HCT116 (cell line): ENCODE results near the gene FGD3. TPM values are rescaled to one million over a fixed set of nuclear protein-coding genes. Genes with fewer than 3 reads are reported as not detected.

Source experiments
- ATAC-seq: fragments of 200-7000 bp; cut with Tn5 transposase; 2 replicates; pipeline ENCODE4 v1.9.1; 2020; ENCODE audit warnings: mild to moderate bottlenecking, moderate library complexity
- BruUV-seq: library from RNA; stranded (reverse); fragments of 400-500 nt; replicated peaks from 2 replicates; lab custom pipeline; 2021; lab: Mats Ljungman, UMichigan
- CTCF ChIA-PET: fragments of 300-600 bp; sonication (Branson Sonifier 250); formaldehyde crosslinking; loops from one replicate; lab custom pipeline; 2021; ENCODE audit warnings: antibody characterized with exemption; lab: Charles Lee
- POLR2A ChIA-PET: fragments of 300-600, 350-600 bp; sonication (Branson Sonifier 250); formaldehyde crosslinking; loops from one replicate; lab custom pipeline; 2021; ENCODE audit warnings: antibody characterized with exemption; lab: Charles Lee
- RAD21 ChIA-PET, 2 experiments: fragments of 300-600 bp; sonication (Branson Sonifier 250); formaldehyde crosslinking; loops; one replicate each; lab custom pipeline; 2023; ENCODE audit warnings: low total read pairs in 2 of 2; ENCODE audit not compliant: uncharacterized antibody in 2 of 2, unreplicated experiment in 2 of 2, low non-redundant PET in 1 of 2; lab: Charles Lee
- DNase-seq: peaks from one replicate; pipeline ENCODE4 v3.0.0-alpha.2; 2010; ENCODE audit warnings: low read depth, low spot score
- H2AFZ ChIP-seq: fragments of 200-600 bp; shearing (Covaris generic), sonication (generic); 2 replicates; pipeline ENCODE4 v1.6.1; 2017; ENCODE audit warnings: low read depth, mixed run types, mixed read lengths, antibody characterized with exemption, low read length; ENCODE audit not compliant: poor library complexity, severe bottlenecking
- H3K27ac ChIP-seq: 2 replicates; pipeline ENCODE4 v1.5.1; 2012; ENCODE audit warnings: low read depth, low read length
- H3K27me3 ChIP-seq: fragments of 200-600 bp; sonication (generic); 2 replicates; pipeline ENCODE4 v1.6.1; 2016; ENCODE audit warnings: mixed run types, low read length, mixed read lengths; ENCODE audit not compliant: insufficient read depth
- H3K36me3 ChIP-seq, 2 experiments: fragments of 200-500 bp in 1 of 2; fragments of 200-600 bp in 1 of 2; sonication (Bioruptor generic) in 1 of 2; sonication (generic) in 1 of 2; 2 replicates each; pipeline versions ENCODE4 v1.5.1 to v1.6.1; 2014 to 2016; ENCODE audit warnings: low read length in 2 of 2, inconsistent platforms in 1 of 2, mixed read lengths in 1 of 2, mixed run types in 1 of 2; ENCODE audit not compliant: insufficient read depth in 2 of 2, control insufficient read depth in 1 of 2
- H3K4me1 ChIP-seq, 2 experiments: fragments of 200-600 bp in 1 of 2; sonication (generic) in 1 of 2; 2 replicates each; pipeline versions ENCODE4 v1.5.1 to v1.6.1; 2012 to 2017; ENCODE audit warnings: low read length in 2 of 2, inconsistent platforms in 1 of 2, mild to moderate bottlenecking in 1 of 2, mixed read lengths in 1 of 2, mixed run types in 1 of 2, moderate library complexity in 1 of 2; ENCODE audit not compliant: insufficient read depth in 2 of 2, control insufficient read depth in 1 of 2
- H3K4me2 ChIP-seq: fragments of 200-600 bp; sonication (generic); 2 replicates; pipeline ENCODE4 v1.6.1; 2017; ENCODE audit warnings: mixed run types, low read length, mixed read lengths
- H3K4me3 ChIP-seq, 2 experiments: fragments of 200-600 bp in 1 of 2; sonication (generic) in 1 of 2; replicated peaks in 1 of 2; 2 replicates each; pipeline ENCODE4 v1.5.1; 2011 to 2016; ENCODE audit warnings: low read length in 2 of 2, control low read depth in 1 of 2, low read depth in 1 of 2, mild to moderate bottlenecking in 1 of 2, mixed read lengths in 1 of 2, mixed run types in 1 of 2
- H3K79me2 ChIP-seq: fragments of 200-600 bp; sonication (generic); 2 replicates; pipeline ENCODE4 v1.6.1; 2017; ENCODE audit warnings: mild to moderate bottlenecking, mixed run types, low read length, moderate library complexity, mixed read lengths; ENCODE audit not compliant: insufficient read depth
- H3K9ac ChIP-seq: fragments of 200-600 bp; sonication (generic); 2 replicates; pipeline ENCODE4 v1.6.1; 2016; ENCODE audit warnings: low read length, mixed read lengths
- H3K9me2 ChIP-seq: fragments of 200-600 bp; sonication (generic), shearing (Covaris generic); 2 replicates; pipeline ENCODE4 v1.6.1; 2017; ENCODE audit warnings: mixed run types, mild to moderate bottlenecking, moderate library complexity; ENCODE audit not compliant: insufficient read depth
- H3K9me3 ChIP-seq, 2 experiments: fragments of 200-500 bp in 1 of 2; fragments of 200-600 bp in 1 of 2; sonication (Bioruptor generic) in 1 of 2; sonication (generic) in 1 of 2; 2 replicates each; pipeline ENCODE4 v1.6.1; 2014 to 2017; ENCODE audit warnings: low read length in 2 of 2, mixed read lengths in 2 of 2, inconsistent platforms in 1 of 2, low read depth in 1 of 2, mild to moderate bottlenecking in 1 of 2, mixed run types in 1 of 2, moderate library complexity in 1 of 2; ENCODE audit not compliant: control insufficient read depth in 1 of 2, insufficient read depth in 1 of 2
- H4K20me1 ChIP-seq: fragments of 200-600 bp; sonication (generic), shearing (Covaris generic); 2 replicates; pipeline ENCODE4 v1.6.1; 2017; ENCODE audit warnings: mixed run types, mild to moderate bottlenecking, moderate library complexity; ENCODE audit not compliant: insufficient read depth
- CEBPB ChIP-seq: IDR thresholded peaks from 2 replicates; pipeline ENCODE4 v1.6.1; 2012; ENCODE audit warnings: low read depth
- ELF1 ChIP-seq: IDR thresholded peaks from 2 replicates; pipeline ENCODE4 v1.6.1; 2012; ENCODE audit warnings: low read depth, borderline replicate concordance
- SIN3A ChIP-seq: IDR thresholded peaks from 2 replicates; pipeline ENCODE4 v1.6.1; 2012; ENCODE audit warnings: low read depth
- SP1 ChIP-seq: IDR thresholded peaks from 2 replicates; pipeline ENCODE4 v1.6.1; 2012; ENCODE audit warnings: low read depth
- SRF ChIP-seq: IDR thresholded peaks from 2 replicates; pipeline ENCODE4 v1.6.1; 2012; ENCODE audit warnings: low read depth
- YY1 ChIP-seq: IDR thresholded peaks from 2 replicates; pipeline ENCODE4 v1.6.1; 2011; ENCODE audit warnings: low read length, low read depth, moderate library complexity, mild to moderate bottlenecking; ENCODE audit not compliant: insufficient replicate concordance; ENCODE audit errors: extremely low read depth
- ZNF274 ChIP-seq: fragments of 200-500 bp; sonication (Bioruptor generic); IDR thresholded peaks from 2 replicates; pipeline ENCODE4 v1.6.1; 2014; ENCODE audit warnings: mild to moderate bottlenecking, low read depth, low read length, inconsistent platforms
- intact Hi-C: fragments of 100-400 bp; cut with micrococcal nuclease; formaldehyde crosslinking; loops from 2 replicates; pipeline ENCODE4 v1.10.0; 2022
- total RNA-seq: library from RNA; stranded (reverse); gene quantifications from one replicate; pipeline ENCODE4 v1.2.1, GENCODE V29; 2021; ENCODE audit not compliant: unreplicated experiment
- TF ChIP-seq, protein P1 (sequence below): IDR thresholded peaks from 2 replicates; pipeline ENCODE4 v1.6.1; 2012; ENCODE audit warnings: low read depth
- TF ChIP-seq, protein P2 (sequence below): IDR thresholded peaks from 2 replicates; pipeline ENCODE4 v1.6.1; 2011; ENCODE audit warnings: mild to moderate bottlenecking, low read length, moderate library complexity; ENCODE audit not compliant: insufficient replicate concordance; ENCODE audit errors: extremely low read depth
- TF ChIP-seq, protein P3 (sequence below): IDR thresholded peaks from 2 replicates; pipeline ENCODE4 v1.6.1; 2012
- TF ChIP-seq, protein P4 (sequence below), 3 experiments: fragments of 200-600 bp in 1 of 3; sonication (generic) in 1 of 3; IDR thresholded peaks in 2 of 3; conservative IDR thresholded peaks in 1 of 3; 2 replicates each; pipeline ENCODE4 v1.5.1; 2012 to 2017; ENCODE audit warnings: low read depth in 2 of 3, low read length in 2 of 3, antibody characterized with exemption in 1 of 3, borderline replicate concordance in 1 of 3, control low read depth in 1 of 3, mild to moderate bottlenecking in 1 of 3, mixed read lengths in 1 of 3, mixed run types in 1 of 3, moderate library complexity in 1 of 3; ENCODE audit not compliant: insufficient read depth in 1 of 3

The FGD3 gene
- total RNA-seq, 1 experiment from 2014 or later = 3.3 TPM

DNA sequence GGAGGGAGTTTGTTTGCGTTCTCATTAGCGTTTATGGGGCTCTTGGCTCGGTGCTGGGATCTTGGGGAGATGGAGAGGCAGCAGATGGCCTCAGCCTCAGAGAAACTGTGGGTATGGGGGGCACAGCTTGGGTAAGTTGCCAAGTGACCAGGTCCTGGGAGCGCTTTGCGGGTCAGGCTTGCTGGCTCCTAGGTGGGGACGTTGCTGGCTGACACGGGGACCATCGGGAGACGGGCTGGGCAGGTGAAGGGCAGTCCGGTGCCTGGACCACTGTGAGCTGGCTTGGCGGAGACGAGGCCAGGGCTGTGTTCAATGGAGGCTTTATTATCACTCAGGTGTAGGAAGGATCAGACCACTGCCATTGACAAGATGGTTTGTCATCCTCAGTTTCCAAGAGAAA, 30.0 kb downstream of the FGD3 start (continued):
- TF ChIP-seq, protein P1, sequence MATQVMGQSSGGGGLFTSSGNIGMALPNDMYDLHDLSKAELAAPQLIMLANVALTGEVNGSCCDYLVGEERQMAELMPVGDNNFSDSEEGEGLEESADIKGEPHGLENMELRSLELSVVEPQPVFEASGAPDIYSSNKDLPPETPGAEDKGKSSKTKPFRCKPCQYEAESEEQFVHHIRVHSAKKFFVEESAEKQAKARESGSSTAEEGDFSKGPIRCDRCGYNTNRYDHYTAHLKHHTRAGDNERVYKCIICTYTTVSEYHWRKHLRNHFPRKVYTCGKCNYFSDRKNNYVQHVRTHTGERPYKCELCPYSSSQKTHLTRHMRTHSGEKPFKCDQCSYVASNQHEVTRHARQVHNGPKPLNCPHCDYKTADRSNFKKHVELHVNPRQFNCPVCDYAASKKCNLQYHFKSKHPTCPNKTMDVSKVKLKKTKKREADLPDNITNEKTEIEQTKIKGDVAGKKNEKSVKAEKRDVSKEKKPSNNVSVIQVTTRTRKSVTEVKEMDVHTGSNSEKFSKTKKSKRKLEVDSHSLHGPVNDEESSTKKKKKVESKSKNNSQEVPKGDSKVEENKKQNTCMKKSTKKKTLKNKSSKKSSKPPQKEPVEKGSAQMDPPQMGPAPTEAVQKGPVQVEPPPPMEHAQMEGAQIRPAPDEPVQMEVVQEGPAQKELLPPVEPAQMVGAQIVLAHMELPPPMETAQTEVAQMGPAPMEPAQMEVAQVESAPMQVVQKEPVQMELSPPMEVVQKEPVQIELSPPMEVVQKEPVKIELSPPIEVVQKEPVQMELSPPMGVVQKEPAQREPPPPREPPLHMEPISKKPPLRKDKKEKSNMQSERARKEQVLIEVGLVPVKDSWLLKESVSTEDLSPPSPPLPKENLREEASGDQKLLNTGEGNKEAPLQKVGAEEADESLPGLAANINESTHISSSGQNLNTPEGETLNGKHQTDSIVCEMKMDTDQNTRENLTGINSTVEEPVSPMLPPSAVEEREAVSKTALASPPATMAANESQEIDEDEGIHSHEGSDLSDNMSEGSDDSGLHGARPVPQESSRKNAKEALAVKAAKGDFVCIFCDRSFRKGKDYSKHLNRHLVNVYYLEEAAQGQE = no peak

DNA sequence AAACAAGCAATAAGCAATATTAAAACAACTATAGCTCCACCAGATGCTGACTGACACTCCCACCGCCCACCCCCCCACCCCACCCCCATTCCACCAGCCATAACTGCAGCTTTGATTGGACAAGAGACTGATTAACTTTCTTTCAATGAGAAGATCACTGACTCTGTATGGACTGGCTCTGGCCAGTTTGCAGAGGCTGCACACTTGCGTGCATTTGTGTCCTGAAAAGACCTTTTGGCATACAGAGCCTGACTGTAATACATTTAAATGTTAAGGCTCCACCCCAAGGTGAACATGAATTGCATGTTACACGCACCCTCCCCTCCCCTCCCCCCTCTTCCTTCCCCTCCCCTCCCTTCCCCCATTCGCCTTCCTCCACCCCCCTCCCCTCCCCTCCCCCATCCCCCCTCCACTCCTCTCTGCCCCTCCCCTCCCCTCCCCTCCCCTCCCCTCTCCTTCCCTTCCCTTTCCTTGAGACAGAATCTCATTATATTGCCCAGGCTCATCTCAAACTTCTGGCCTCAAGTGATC, 31.1 kb downstream of the FGD3 start:
- Histone ChIP-seq H3K27ac (no peak overlapping the region), H3K79me2 (no peaks in the 10 kb centered on the region), H3K9me2 (no peaks in the 10 kb centered on the region), H3K4me3 (no peak overlapping the region), H3K9me3 (no peaks in the 10 kb centered on the region; a peak in 1 of 4 replicates), H3K27me3 (no peaks in the 10 kb centered on the region), H2AFZ (no peak overlapping the region), H3K4me1 (peaks cover 25 to 38% of the 10 kb centered on the region in 2 experiments), H4K20me1 (no peaks in the 10 kb centered on the region), H3K36me3 (no peaks in the 10 kb centered on the region), H3K9ac (no peak overlapping the region), H3K4me2 (no peak overlapping the region)
- ChIA-PET RAD21 (no interaction called here), POLR2A (no interaction called here), CTCF (no interaction called here)
- no TSS peak for BruUV-seq
- DNase-seq (no peak), ATAC-seq (no peak)
- intact Hi-C loops = no loop called here
- TF ChIP-seq SRF (no peak), ZNF274 (no peak), YY1 (no peak), SP1 (no peak), SIN3A (no peak), ELF1 (no peak), CEBPB (no peak)
- TF ChIP-seq, protein P2, sequence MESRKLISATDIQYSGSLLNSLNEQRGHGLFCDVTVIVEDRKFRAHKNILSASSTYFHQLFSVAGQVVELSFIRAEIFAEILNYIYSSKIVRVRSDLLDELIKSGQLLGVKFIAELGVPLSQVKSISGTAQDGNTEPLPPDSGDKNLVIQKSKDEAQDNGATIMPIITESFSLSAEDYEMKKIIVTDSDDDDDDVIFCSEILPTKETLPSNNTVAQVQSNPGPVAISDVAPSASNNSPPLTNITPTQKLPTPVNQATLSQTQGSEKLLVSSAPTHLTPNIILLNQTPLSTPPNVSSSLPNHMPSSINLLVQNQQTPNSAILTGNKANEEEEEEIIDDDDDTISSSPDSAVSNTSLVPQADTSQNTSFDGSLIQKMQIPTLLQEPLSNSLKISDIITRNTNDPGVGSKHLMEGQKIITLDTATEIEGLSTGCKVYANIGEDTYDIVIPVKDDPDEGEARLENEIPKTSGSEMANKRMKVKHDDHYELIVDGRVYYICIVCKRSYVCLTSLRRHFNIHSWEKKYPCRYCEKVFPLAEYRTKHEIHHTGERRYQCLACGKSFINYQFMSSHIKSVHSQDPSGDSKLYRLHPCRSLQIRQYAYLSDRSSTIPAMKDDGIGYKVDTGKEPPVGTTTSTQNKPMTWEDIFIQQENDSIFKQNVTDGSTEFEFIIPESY = no peak
- TF ChIP-seq, protein P1 = no peak
- TF ChIP-seq, protein P3, sequence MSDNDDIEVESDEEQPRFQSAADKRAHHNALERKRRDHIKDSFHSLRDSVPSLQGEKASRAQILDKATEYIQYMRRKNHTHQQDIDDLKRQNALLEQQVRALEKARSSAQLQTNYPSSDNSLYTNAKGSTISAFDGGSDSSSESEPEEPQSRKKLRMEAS = no peak
- TF ChIP-seq, protein P4, sequence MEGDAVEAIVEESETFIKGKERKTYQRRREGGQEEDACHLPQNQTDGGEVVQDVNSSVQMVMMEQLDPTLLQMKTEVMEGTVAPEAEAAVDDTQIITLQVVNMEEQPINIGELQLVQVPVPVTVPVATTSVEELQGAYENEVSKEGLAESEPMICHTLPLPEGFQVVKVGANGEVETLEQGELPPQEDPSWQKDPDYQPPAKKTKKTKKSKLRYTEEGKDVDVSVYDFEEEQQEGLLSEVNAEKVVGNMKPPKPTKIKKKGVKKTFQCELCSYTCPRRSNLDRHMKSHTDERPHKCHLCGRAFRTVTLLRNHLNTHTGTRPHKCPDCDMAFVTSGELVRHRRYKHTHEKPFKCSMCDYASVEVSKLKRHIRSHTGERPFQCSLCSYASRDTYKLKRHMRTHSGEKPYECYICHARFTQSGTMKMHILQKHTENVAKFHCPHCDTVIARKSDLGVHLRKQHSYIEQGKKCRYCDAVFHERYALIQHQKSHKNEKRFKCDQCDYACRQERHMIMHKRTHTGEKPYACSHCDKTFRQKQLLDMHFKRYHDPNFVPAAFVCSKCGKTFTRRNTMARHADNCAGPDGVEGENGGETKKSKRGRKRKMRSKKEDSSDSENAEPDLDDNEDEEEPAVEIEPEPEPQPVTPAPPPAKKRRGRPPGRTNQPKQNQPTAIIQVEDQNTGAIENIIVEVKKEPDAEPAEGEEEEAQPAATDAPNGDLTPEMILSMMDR (IDR thresholded peaks at IDR 0.05 in 2 of 3, conservative IDR thresholded peaks at IDR 0.05 in 1 of 3; ENCODE audit: borderline replicate concordance in 1 of 3, insufficient read depth in 1 of 3, low read depth in 2 of 3, low read length in 2 of 3) = no peak
